SK-N-SH treated with all-trans-retinoic acid at 6 μM for 48 hours (cell line): ENCODE data around the gene OR8H1.

Experiments
- ARNTL ChIP-seq: fragments of 450-650 bp; formaldehyde crosslinking; IDR thresholded peaks from 2 replicates; pipeline ENCODE4 v1.5.0; 2020; ENCODE audit warnings: low read depth, mild to moderate bottlenecking, moderate library complexity, borderline replicate concordance
- CREB5 ChIP-seq: fragments of 250-450 bp; sonication (Bioruptor Pico); IDR thresholded peaks from 2 replicates; pipeline ENCODE4 v1.5.1; 2020; ENCODE audit warnings: low read depth, mild to moderate bottlenecking, moderate library complexity
- ESRRG ChIP-seq: fragments of 250-450 bp; sonication (Bioruptor Pico); IDR thresholded peaks from 2 replicates; pipeline ENCODE4 v1.6.1; 2021; ENCODE audit warnings: mild to moderate bottlenecking
- OSR1 ChIP-seq: fragments of 250-450 bp; sonication (Bioruptor Pico); IDR thresholded peaks from 2 replicates; pipeline ENCODE4 v1.8.0; 2022; ENCODE audit warnings: moderate library complexity, mild to moderate bottlenecking, inconsistent platforms
- PATZ1 ChIP-seq: fragments of 250-450 bp; sonication (Bioruptor Pico); IDR thresholded peaks from 2 replicates; pipeline ENCODE4 v1.8.0; 2020; ENCODE audit warnings: mild to moderate bottlenecking, moderate library complexity, borderline replicate concordance
- ZFP3 ChIP-seq: fragments of 250-450 bp; sonication (Bioruptor Pico); IDR thresholded peaks from 2 replicates; pipeline ENCODE4 v1.5.0; 2020; ENCODE audit warnings: mild to moderate bottlenecking, moderate library complexity
- ZFP30 ChIP-seq: fragments of 450-650 bp; formaldehyde crosslinking; IDR thresholded peaks from 2 replicates; pipeline ENCODE4 v1.5.0; 2022; ENCODE audit warnings: mild to moderate bottlenecking, moderate library complexity
- ZNF565 ChIP-seq: fragments of 450-650 bp; formaldehyde crosslinking; conservative IDR thresholded peaks from 2 replicates; pipeline ENCODE4 v1.5.0; 2020; ENCODE audit warnings: low read depth, mild to moderate bottlenecking, moderate library complexity
- ZNF70 ChIP-seq: fragments of 450-650 bp; formaldehyde crosslinking; IDR thresholded peaks from 2 replicates; pipeline ENCODE4 v1.5.0; 2020; ENCODE audit warnings: mild to moderate bottlenecking, moderate library complexity

GRCh38 chr11:56340289-56340688 is 48.2 kb upstream of the OR8H1 start:
- TF ChIP-seq OSR1 (CRISPR knock-in tag), result no peak
- TF ChIP-seq ZNF565 (CRISPR knock-in tag), result no peak
- TF ChIP-seq ZNF70 (CRISPR knock-in tag), result no peak
- no peak for TF ChIP-seq ZFP30 (CRISPR knock-in tag)
- no peak for TF ChIP-seq PATZ1 (CRISPR knock-in tag)
- no peak for TF ChIP-seq CREB5 (CRISPR knock-in tag)
- TF ChIP-seq ZFP3 (CRISPR knock-in tag), result no peak
- TF ChIP-seq ARNTL (CRISPR knock-in tag), result no peak
- no peak for TF ChIP-seq ESRRG
